Neural crest cell (in vitro differentiated cells): ENCODE data around the gene DAB2IP. TPM values are rescaled to one million over a fixed set of nuclear protein-coding genes. Genes with fewer than 3 reads are reported as not detected.

Source experiments
- DNase-seq: peaks from one replicate; pipeline ENCODE4 v3.0.0; 2021; ENCODE audit warnings: low read depth, mixed read lengths, low spot score
- H3K27ac Mint-ChIP-seq: one replicate; pipeline ENCODE4 v1.8.0; 2021; ENCODE audit warnings: mild to moderate bottlenecking, mixed read lengths; ENCODE audit not compliant: unreplicated experiment
- H3K27me3 Mint-ChIP-seq: 2 replicates; pipeline ENCODE4 v1.8.0; 2021; ENCODE audit warnings: low read depth, mild to moderate bottlenecking, mixed read lengths
- H3K36me3 Mint-ChIP-seq: 2 replicates; pipeline ENCODE4 v1.8.0; 2021; ENCODE audit warnings: low read depth, mild to moderate bottlenecking, mixed read lengths
- H3K4me1 Mint-ChIP-seq: 2 replicates; pipeline ENCODE4 v1.8.0; 2021; ENCODE audit warnings: mixed read lengths
- H3K4me3 Mint-ChIP-seq: one replicate; pipeline ENCODE4 v1.8.0; 2021; ENCODE audit warnings: mild to moderate bottlenecking, mixed read lengths
- H3K9me3 Mint-ChIP-seq: 2 replicates; pipeline ENCODE4 v1.8.0; 2021; ENCODE audit warnings: mixed read lengths
- long read RNA-seq: library from polyadenylated mRNA; unstranded; transcript quantifications from one replicate; pipeline ENCODE4 v2.0.0, GENCODE V29; 2020
- total RNA-seq: library from RNA; stranded (reverse); gene quantifications from 2 replicates; pipeline ENCODE4 v1.2.1, GENCODE V29; 2021
- TF ChIP-seq, protein P1 (sequence below): fragments of 200-600 bp; sonication (generic); conservative IDR thresholded peaks from 2 replicates; pipeline ENCODE4 v1.5.0; 2021; ENCODE audit warnings: antibody characterized with exemption, mild to moderate bottlenecking

Gene DAB2IP
- total RNA-seq = 46.4 and 48.3 TPM in 2 replicates
- long read RNA-seq, partial matches to known transcripts = 0 of 1 reads
- long read RNA-seq, other reads (novel, unspliced or antisense) = 1 of 1 reads

DNA sequence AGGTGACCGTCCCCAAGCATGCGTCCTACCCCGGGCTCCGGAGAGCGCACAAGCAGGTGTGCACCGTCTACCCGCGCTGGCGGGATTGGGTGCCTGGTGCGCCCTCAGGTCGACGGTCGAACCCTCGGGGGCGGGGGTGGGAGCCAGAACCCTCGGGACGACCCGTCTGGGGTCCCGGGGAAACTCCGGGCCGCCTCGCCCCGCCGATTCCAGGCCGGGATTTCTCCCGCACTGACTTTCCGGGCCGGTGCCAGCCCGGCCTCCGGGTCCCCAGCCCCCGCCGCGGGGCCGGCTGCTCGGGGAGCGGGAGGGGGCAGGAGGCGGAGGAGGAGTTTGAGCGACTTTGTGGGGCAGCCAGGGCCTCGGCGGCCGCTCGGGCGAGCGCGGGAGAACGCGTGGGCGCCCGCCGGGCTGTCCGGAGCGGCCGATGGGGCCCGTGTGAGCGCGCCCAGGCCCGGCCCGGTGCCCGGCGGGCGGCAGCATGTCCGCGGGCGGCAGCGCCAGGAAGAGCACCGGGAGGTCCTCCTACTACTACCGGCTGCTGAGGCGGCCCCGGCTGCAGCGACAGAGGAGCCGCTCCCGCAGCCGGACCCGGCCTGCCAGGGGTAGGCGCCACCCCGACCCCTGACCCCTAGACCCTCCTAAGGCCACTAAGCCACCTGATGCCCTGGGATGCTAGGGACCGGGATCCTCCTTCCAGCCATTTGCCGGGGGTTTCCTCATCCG is at the start of gene DAB2IP:
Gene DAB2IP, plus strand, starts transcription at position 340 of the 726 bp plus-strand sequence. Its CDS starts 142 bp downstream, at position 482.
- DNase-seq = peak; percentile 72
- Mint-ChIP-seq H3K27ac (peak within 1 kb of the TSS; percentile 72), H3K27me3 (peaks cover 6% of the 10 kb centered on the region), H3K4me3 (peak within 1 kb of the TSS; percentile 94), H3K9me3 (no peaks in the 10 kb centered on the region), H3K4me1 (peaks cover 66% of the 10 kb centered on the region), H3K36me3 (no peaks in the 10 kb centered on the region)
- TF ChIP-seq, protein P1, sequence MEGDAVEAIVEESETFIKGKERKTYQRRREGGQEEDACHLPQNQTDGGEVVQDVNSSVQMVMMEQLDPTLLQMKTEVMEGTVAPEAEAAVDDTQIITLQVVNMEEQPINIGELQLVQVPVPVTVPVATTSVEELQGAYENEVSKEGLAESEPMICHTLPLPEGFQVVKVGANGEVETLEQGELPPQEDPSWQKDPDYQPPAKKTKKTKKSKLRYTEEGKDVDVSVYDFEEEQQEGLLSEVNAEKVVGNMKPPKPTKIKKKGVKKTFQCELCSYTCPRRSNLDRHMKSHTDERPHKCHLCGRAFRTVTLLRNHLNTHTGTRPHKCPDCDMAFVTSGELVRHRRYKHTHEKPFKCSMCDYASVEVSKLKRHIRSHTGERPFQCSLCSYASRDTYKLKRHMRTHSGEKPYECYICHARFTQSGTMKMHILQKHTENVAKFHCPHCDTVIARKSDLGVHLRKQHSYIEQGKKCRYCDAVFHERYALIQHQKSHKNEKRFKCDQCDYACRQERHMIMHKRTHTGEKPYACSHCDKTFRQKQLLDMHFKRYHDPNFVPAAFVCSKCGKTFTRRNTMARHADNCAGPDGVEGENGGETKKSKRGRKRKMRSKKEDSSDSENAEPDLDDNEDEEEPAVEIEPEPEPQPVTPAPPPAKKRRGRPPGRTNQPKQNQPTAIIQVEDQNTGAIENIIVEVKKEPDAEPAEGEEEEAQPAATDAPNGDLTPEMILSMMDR = no peak

DNA sequence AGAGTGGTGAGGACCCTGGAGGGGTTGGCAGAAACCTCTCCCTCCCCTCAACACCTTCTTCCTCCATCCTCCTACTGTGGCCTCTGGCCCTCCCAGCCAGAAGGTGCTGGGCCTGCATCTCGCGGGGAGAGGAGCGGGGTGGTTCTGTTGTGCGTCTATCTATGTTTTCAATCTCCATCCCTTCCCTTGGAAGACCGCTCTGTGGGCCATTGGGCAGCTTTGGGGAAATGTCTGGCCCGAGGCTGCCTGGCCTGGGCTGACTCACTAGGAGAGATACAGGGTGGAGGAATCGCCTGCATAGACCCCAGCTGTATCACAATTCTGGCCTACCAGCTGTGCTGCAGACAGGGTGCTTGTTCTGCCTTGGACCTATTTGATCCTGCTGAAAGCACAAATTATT is 48.4 kb upstream of the DAB2IP start:
- peaks cover 30% of the 10 kb centered on the region for H3K4me1 Mint-ChIP-seq
- no peak overlapping the region for H3K27ac Mint-ChIP-seq
- peaks cover 29% of the 10 kb centered on the region for H3K27me3 Mint-ChIP-seq

DNA sequence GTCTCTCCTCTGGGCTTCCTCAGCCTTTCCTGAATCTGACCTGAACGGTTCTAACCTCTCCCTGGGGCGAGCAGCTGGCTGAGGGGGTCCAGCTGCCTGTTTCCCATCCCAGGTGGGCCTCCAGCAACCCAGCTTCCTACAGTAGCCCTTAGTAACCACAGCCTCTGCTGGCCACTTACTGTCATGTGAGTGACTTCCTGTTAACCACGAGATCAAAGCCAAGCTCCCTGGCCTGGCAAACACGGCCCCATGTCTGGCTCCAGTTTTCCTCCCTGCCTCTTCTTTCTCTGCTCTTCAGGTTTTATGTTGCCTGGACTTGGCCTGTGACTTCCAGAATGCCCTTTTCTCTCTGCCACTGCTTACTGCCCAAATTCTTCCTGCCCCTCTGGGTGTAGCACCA is 47.2 kb upstream of the DAB2IP start:
- peak overlapping the region; percentile 85 for H3K27ac Mint-ChIP-seq
- H3K4me3 Mint-ChIP-seq = peak overlapping the region; percentile 6
- TF ChIP-seq, protein P1 = no peak

More for the DNA sequence above, 48.4 kb upstream of the DAB2IP start:
- TF ChIP-seq, protein P1 = no peak
- Mint-ChIP-seq H3K4me3 (peak overlapping the region; percentile 10), H3K9me3 (no peaks in the 10 kb centered on the region), H3K36me3 (no peaks in the 10 kb centered on the region)
- no peak for DNase-seq

DNA sequence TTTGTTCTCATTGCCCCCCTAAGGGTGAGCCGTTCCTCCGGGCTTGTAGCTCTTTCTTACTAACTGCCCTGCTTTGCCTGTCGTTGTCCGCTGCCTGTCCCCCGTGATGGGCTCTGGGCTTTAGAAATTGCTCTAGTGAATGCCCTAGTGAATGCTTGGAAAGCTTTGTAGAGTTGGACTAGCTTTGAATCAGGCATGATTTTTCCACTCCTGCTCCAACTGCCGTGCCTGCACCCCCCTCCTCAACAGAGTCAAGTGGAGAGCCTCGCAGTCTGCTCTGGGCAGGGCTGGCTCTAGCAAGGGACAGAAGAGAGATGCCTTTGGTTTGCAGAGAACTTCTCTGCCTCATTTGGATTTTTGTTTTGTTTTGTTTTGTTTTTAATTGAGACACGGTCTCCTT is 46.8 kb upstream of the DAB2IP start:
- peak overlapping the region; percentile 85 for H3K27ac Mint-ChIP-seq
- H3K27me3 Mint-ChIP-seq = peaks cover 23% of the 10 kb centered on the region
- H3K4me1 Mint-ChIP-seq = peaks cover 31% of the 10 kb centered on the region
- H3K9me3 Mint-ChIP-seq = no peaks in the 10 kb centered on the region
- H3K4me3 Mint-ChIP-seq = peak overlapping the region; percentile 6
- DNase-seq = no peak
- H3K36me3 Mint-ChIP-seq = no peaks in the 10 kb centered on the region
- TF ChIP-seq, protein P1 = no peak

More for the DNA sequence above, 47.2 kb upstream of the DAB2IP start:
- Mint-ChIP-seq H3K27me3 (peaks cover 23% of the 10 kb centered on the region), H3K4me1 (peaks cover 31% of the 10 kb centered on the region), H3K36me3 (no peaks in the 10 kb centered on the region), H3K9me3 (no peaks in the 10 kb centered on the region)
- DNase-seq = no peak

DNA sequence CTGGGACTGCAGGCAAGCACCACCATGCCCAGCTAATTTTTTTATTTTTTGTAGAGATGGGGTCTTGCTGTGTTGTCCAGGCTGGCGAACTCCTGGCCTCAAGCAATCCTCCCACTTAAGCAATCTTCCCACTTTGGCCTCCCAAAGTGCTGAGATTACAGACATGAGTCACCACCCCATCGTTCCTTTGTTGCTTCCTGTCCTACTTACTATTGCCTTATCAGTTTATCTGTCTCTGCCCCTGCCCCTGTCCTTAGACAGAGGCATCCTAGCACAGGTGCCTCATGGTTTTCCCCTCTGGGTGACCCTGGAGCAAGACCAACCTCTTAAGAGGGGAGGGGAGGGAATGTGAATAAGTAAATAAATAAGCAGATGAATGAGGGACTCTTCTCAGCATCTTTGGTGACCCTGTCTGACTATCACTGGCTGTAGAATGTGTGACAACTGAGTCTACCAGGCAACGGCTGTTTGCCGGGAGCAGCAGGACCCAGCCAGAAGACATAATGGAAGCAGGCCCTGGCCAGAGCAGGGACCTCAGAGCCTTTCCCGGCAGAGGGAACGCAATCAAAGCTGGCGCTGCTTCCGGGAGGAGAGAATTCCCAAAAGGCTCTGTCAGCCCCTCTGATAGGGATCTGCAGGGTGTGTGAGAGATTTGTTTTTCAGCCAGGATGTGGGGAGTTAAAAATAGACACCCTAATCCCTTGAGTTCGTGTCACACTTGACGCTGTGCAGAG is 43.8 kb upstream of the DAB2IP start:
- no peak for DNase-seq
- H3K4me3 Mint-ChIP-seq = no peak overlapping the region
- peaks cover 6% of the 10 kb centered on the region for H3K27me3 Mint-ChIP-seq
- TF ChIP-seq, protein P1 = no peak
- H3K4me1 Mint-ChIP-seq = peaks cover 26% of the 10 kb centered on the region
- H3K27ac Mint-ChIP-seq = no peak overlapping the region
- no peaks in the 10 kb centered on the region for H3K9me3 Mint-ChIP-seq
- no peaks in the 10 kb centered on the region for H3K36me3 Mint-ChIP-seq
